Activated T-helper 2 cell treated with anti-CD3 and anti-CD28 coated beads, Interferon-gamma antibody, Interleukin-2, Interleukin-4, amounts not matched to agents 10 μg/mL and 5 μg/mL and 100 μg/mL, durations not matched to agents 14 hours and 24 hours and 36 hours (primary cell): ENCODE measurements around the gene DYNLL1. TPM values are rescaled to one million over a fixed set of nuclear protein-coding genes. Genes with fewer than 3 reads are reported as not detected.

Experiments used
- total RNA-seq: library from RNA; stranded (reverse); gene quantifications from 2 replicates; pipeline ENCODE4 v1.2.3, GENCODE V29; 2022

DYNLL1 gene
- total RNA-seq, 1 donor from 2014 or later, result 323 TPM

Other genes starting within 250 kb of the DYNLL1 start
- 44.4 and 45.4 TPM in 2 replicates for gene PXN, start 230.4 kb upstream of the DYNLL1 start, total RNA-seq
- 5,714 and 6,075 TPM in 2 replicates for gene RNU4-2, start 204.2 kb upstream of the DYNLL1 start, total RNA-seq
- gene RNU4-1, start 202.9 kb upstream of the DYNLL1 start, total RNA-seq, result 2,603 and 2,662 TPM in 2 replicates
- gene SIRT4, start 193.8 kb upstream of the DYNLL1 start, total RNA-seq, result 2.0 and 2.2 TPM in 2 replicates
- gene PLA2G1B, start 168.3 kb upstream of the DYNLL1 start, total RNA-seq, result not detected in 2 replicates
- gene MSI1, start 126.9 kb upstream of the DYNLL1 start, total RNA-seq, result 1.4 and 3.5 TPM in 2 replicates
- 328 and 333 TPM in 2 replicates for gene COX6A1, start 58.0 kb upstream of the DYNLL1 start, total RNA-seq
- 36.8 TPM in 2 replicates for gene TRIAP1, start 49.7 kb upstream of the DYNLL1 start, total RNA-seq
- 30.4 and 38.0 TPM in 2 replicates for gene GATC, start 49.7 kb upstream of the DYNLL1 start, total RNA-seq
- 248 and 251 TPM in 2 replicates for gene SRSF9, start 26.4 kb upstream of the DYNLL1 start, total RNA-seq
- gene COQ5, start 33.0 kb downstream of the DYNLL1 start, total RNA-seq, result 29.3 and 29.9 TPM in 2 replicates
- 177 and 200 TPM in 2 replicates for gene RNF10, start 38.2 kb downstream of the DYNLL1 start, total RNA-seq
- gene POP5, start 85.3 kb downstream of the DYNLL1 start, total RNA-seq, result 64.3 and 65.7 TPM in 2 replicates
- 0.27 and 0.41 TPM in 2 replicates for gene CABP1, start 144.5 kb downstream of the DYNLL1 start, total RNA-seq
- gene MLEC, start 191.0 kb downstream of the DYNLL1 start, total RNA-seq, result 136 and 142 TPM in 2 replicates
- 25.1 and 27.0 TPM in 2 replicates for gene UNC119B, start 214.3 kb downstream of the DYNLL1 start, total RNA-seq
- 16.4 and 16.6 TPM in 2 replicates for gene ACADS, start 229.7 kb downstream of the DYNLL1 start, total RNA-seq